HepG2 (cell line): ENCODE data around the gene MTHFD2L. TPM values are rescaled to one million over a fixed set of nuclear protein-coding genes. Genes with fewer than 3 reads are reported as not detected.

Source experiments
- ARID4A ChIP-seq: sonication (generic); formaldehyde crosslinking; IDR thresholded peaks from 2 replicates; pipeline ENCODE4 v1.5.0; 2020; ENCODE audit warnings: mild to moderate bottlenecking, missing genetic modification reagents, borderline replicate concordance
- ATF5 ChIP-seq: sonication (generic); formaldehyde crosslinking; IDR thresholded peaks from 2 replicates; pipeline ENCODE4 v1.4.0; 2020; ENCODE audit warnings: mild to moderate bottlenecking, low read depth, missing genetic modification reagents
- CCAR2 ChIP-seq: fragments of 200-400 bp; formaldehyde crosslinking; optimal IDR thresholded peaks from 2 replicates; pipeline ENCODE3; 2018; ENCODE audit warnings: low read depth, mild to moderate bottlenecking, low read length, moderate library complexity
- HOMEZ ChIP-seq: IDR thresholded peaks from 2 replicates; pipeline ENCODE4 v1.6.1; 2016; ENCODE audit warnings: low read depth
- NCOA2 ChIP-seq: sonication (generic); formaldehyde crosslinking; IDR thresholded peaks from 2 replicates; pipeline ENCODE4 v1.8.0; 2022; ENCODE audit warnings: inconsistent platforms
- NRL ChIP-seq: sonication (generic); formaldehyde crosslinking; IDR thresholded peaks from 2 replicates; pipeline ENCODE4 v1.5.0; 2020; ENCODE audit warnings: missing genetic modification reagents, mild to moderate bottlenecking, moderate library complexity, borderline replicate concordance
- SNAI1 ChIP-seq: sonication (generic); formaldehyde crosslinking; IDR thresholded peaks from 2 replicates; pipeline ENCODE4 v1.5.0; 2020; ENCODE audit warnings: mild to moderate bottlenecking, missing genetic modification reagents, borderline replicate concordance
- SRF ChIP-seq: IDR thresholded peaks from 2 replicates; pipeline ENCODE4 v1.6.1; 2011; ENCODE audit warnings: mild to moderate bottlenecking, low read depth, low read length, moderate library complexity
- SRSF9 ChIP-seq: fragments of 200-400 bp; formaldehyde crosslinking; IDR thresholded peaks from 2 replicates; pipeline ENCODE4 v1.6.1; 2018; ENCODE audit warnings: borderline replicate concordance, mild to moderate bottlenecking, low read depth, low read length; ENCODE audit not compliant: insufficient read depth, poor library complexity, severe bottlenecking
- STAT5B ChIP-seq: sonication (generic); formaldehyde crosslinking; IDR thresholded peaks from 2 replicates; pipeline ENCODE4 v1.4.0; 2020; ENCODE audit warnings: missing genetic modification reagents
- ZBTB43 ChIP-seq: sonication (generic); formaldehyde crosslinking; conservative IDR thresholded peaks from 2 replicates; pipeline ENCODE4 v1.4.0; 2020; ENCODE audit warnings: missing genetic modification reagents
- ZBTB7A ChIP-seq: sonication (generic); formaldehyde crosslinking; IDR thresholded peaks from 2 replicates; pipeline ENCODE4 v1.8.0; 2022; ENCODE audit warnings: mild to moderate bottlenecking, missing genetic modification reagents
- ZNF205 ChIP-seq: IDR thresholded peaks from 2 replicates; pipeline ENCODE4 v1.6.1; 2018; ENCODE audit warnings: missing biosample characterization, missing genetic modification reagents
- ZNF235 ChIP-seq: sonication (generic); formaldehyde crosslinking; IDR thresholded peaks from 2 replicates; pipeline ENCODE4 v1.8.1; 2023; ENCODE audit warnings: mild to moderate bottlenecking, missing genetic modification reagents, borderline replicate concordance
- ZNF484 ChIP-seq: sonication (generic); formaldehyde crosslinking; IDR thresholded peaks from 2 replicates; pipeline ENCODE4 v1.5.1; 2020; ENCODE audit warnings: mild to moderate bottlenecking, low read depth, missing genetic modification reagents, borderline replicate concordance
- ZNF784 ChIP-seq: sonication (generic); formaldehyde crosslinking; IDR thresholded peaks from 2 replicates; pipeline ENCODE4 v1.5.1; 2020; ENCODE audit warnings: missing genetic modification reagents, mild to moderate bottlenecking, borderline replicate concordance
- ZXDC ChIP-seq: sonication (generic); formaldehyde crosslinking; IDR thresholded peaks from 2 replicates; pipeline ENCODE4 v1.5.0; 2020; ENCODE audit warnings: mild to moderate bottlenecking, missing genetic modification reagents
- polyA plus RNA-seq, 8 experiments: library from polyadenylated mRNA; depleted of rRNA in 3 of 8; stranded (reverse) in 7 of 8; unstranded in 1 of 8; fragments of >200 nt; fragmentation: Illumina TruSeq in 4 of 8; extraction: Trizol in 4 of 8; gene quantifications; 2 replicates each; pipeline versions ENCODE4 v1.2.1 to v1.2.3, GENCODE V29; 2011 to 2016; ENCODE audit warnings: low read depth in 4 of 8, missing spikeins in 1 of 8, mixed read lengths in 1 of 8; ENCODE audit not compliant: insufficient read depth in 1 of 8
- total RNA-seq, 5 experiments: library from RNA; depleted of rRNA; stranded (reverse); fragments of >200 nt; fragmentation: Illumina TruSeq; extraction: Trizol; gene quantifications; 2 replicates each; pipeline ENCODE4 v1.2.3, GENCODE V29; 2016; ENCODE audit warnings: low read depth in 1 of 5

MTHFD2L gene
- total and polyA plus RNA-seq, 2 of the 13 experiments (the other 11 are each of a cell fraction or from before 2014, with no cell fraction given), result 10.5 to 14.9 TPM

- TF ChIP-seq ZNF484 (CRISPR knock-in tag), result no peak
- peak; percentile 24; the same call in 1 of the 2 replicates for TF ChIP-seq ARID4A
- 0 out of 2 replicates have a peak, but pooled peaks have one; percentile 51 for TF ChIP-seq ZNF205 (CRISPR knock-in tag)
- no peak; the same call in 1 of the 2 replicates for TF ChIP-seq ZBTB43
- no peak for TF ChIP-seq SRF
- TF ChIP-seq HOMEZ, result peak; percentile 83; the same call in 1 of the 2 replicates
- 0 out of 2 replicates have a peak, but pooled peaks have one; percentile 84 for TF ChIP-seq STAT5B
- peak; percentile 87 for TF ChIP-seq NCOA2 (CRISPR knock-in tag)
- TF ChIP-seq CCAR2, result no peak
- TF ChIP-seq SRSF9, result no peak
- TF ChIP-seq ZXDC (CRISPR knock-in tag), result no peak
- no peak for TF ChIP-seq ZNF235
- no peak for TF ChIP-seq ZNF784 (CRISPR knock-in tag)
- TF ChIP-seq ZBTB7A (CRISPR knock-in tag), result no peak
- TF ChIP-seq SNAI1, result 0 out of 2 replicates have a peak, but pooled peaks have one; percentile 32
- TF ChIP-seq ATF5 (CRISPR knock-in tag), result no peak
- TF ChIP-seq NRL (CRISPR knock-in tag), result no peak
Measured at GRCh38 chr4:74202062-74202586, 44.2 kb downstream of the MTHFD2L start (continued).
